ENCODE data around the gene LRRC32.

Gene LRRC32

DNA sequence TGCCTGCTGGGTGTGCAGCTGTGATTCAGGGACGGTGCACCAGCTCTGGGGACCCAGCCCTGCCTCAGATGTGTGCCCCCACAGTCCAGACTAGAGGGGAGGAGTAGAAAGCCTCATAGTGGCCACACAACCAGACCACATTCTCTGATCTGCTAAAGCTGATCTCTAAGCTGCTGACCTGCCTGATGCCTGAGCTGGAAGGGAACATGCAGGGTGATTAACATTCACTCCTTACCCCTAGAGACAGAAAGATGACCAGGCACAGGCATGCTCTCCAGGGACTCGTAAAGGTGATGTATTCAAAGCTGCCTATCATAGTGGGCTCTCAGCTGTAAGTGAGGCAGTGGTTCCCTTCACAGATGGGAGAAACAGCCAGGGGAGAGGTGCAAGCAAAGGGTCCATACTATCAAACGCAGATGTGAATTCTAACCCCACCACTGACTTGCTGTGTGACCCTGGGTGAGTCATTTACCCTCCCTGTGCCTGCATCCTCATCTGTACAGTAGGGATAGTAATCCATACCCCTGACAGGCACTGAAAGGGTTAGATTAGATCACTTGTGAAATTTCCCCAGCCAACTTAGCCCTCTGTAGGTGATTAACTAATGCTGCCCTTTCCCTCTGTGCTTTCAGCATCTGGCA, 29.0 kb upstream of the LRRC32 start:
- no peak for DNase-seq

DNA sequence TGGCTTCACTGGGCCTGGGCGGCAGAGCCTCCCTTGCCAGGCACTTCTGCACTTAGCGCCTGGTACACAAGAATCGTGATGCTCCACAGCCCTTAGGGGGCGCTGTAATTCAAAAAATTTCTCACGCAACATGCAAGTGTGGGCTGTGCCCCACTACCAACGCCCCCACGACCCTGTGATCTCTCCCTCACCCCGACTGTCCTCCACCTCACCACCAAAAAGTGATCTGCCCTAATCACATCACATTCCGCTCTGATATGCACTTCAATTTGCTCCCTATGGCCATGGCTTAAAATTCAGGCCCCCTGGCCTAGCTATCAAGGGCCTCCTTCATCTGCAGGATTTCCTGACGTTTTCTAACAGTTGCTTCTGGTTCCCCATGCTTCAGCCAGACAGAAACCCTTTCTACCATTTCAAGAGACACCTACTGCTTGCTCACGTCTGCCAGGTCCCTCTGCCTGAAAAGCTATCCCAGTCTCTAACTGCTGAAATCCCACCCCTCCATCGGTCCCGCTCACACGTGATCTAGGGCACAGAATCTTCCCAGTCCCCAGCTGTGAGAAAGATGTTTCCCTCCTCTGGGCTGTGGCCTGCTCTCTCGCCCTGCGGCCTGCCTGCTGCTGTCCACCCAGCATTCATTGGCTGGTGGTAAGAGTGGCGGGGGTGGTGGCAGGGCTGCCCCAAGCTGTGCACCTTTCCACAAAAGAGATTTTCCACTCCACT, 27.9 kb upstream of the LRRC32 start:
- DNase-seq, result no peak

DNA sequence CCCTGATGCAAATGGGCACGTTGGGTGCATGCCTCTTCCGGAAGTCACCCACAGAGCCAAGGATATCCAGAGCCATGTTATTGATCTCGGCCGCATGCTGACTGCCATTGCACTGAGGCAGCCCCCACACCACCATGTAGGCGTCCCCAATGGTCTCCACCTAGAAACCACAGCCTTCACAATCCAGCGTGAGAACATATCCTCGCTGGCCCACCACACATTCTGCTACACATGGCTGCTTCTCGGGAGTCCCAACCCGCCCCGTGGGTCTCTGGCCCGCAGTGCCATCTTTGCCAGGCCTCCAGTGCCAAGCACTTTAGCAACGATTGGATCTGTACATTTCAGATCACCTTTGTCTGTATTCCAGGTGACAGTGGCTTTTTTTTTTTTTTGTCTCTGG, 26.2 kb upstream of the LRRC32 start:
- DNase-seq, result no peak

DNA sequence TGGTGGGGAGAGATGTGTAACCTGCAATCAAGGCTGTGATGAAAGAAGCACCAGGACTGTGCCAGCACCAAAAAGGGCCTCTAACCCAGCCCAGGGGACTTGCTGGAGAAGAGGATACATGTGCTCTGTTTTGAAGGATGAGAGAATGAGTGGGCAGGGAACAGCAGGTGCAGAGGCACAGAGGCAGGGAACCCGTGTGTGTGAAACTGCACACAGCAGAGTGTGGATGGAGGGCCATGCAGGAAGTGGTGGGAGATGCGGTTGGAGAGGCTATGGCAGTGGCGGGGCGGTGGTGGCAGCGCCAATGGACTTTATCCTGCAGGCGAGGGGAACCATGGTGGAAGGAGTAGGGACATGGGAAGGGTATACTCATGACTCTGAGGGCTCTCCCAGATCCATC, 25.2 kb upstream of the LRRC32 start:
- DNase-seq, result no peak

DNA sequence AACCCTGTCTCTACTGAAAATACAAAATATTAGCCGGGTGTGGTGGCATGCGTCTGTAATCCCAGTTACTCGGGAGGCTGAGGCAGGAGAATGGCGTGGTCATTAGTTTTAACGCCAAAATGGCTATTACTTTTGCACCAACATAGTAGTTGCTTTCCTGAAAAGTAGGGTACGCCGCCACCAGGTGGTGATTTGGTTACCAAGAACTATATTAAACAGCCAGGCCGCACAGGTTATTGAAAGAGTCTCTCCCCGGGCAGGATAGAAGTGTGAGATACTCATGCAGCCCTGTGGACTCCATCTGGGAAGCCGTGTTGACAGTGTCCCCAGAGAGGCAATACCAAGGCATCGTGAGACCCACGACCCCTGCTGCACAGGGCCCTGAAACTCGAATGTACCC, 24.6 kb upstream of the LRRC32 start:
- DNase-seq, result no peak

- no peak for DNase-seq
These were observed 24.1 kb upstream of the LRRC32 start for GRCh38 chr11:76694664-76695063.

GRCh38 chr11:76693806-76694205, 23.3 kb upstream of the LRRC32 start:
- DNase-seq, result no peak

DNA sequence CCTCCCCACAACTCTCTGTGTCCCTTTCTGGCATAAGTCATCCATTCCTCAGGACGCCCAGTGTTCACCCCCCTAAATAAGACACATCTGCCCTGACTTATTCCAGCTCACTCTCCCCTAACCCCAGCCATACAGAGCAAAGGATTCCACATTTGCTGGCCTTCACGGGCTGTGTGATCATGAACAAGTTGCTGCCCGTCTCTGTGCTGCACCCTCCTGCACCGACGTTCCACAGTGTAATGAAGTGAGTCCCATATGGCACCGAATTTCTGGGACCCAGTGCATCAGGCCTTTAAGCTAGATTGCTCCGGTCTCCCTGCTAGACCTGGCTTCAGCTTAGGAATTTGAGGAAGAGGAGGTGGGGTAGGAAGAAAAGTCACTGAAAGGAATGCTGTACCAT, 22.4 kb upstream of the LRRC32 start:
- no peak for DNase-seq

GRCh38 chr11:76691655-76692054, 21.1 kb upstream of the LRRC32 start:
- DNase-seq, result no peak

GRCh38 chr11:76690736-76691135, 20.2 kb upstream of the LRRC32 start:
- DNase-seq, result no peak

DNA sequence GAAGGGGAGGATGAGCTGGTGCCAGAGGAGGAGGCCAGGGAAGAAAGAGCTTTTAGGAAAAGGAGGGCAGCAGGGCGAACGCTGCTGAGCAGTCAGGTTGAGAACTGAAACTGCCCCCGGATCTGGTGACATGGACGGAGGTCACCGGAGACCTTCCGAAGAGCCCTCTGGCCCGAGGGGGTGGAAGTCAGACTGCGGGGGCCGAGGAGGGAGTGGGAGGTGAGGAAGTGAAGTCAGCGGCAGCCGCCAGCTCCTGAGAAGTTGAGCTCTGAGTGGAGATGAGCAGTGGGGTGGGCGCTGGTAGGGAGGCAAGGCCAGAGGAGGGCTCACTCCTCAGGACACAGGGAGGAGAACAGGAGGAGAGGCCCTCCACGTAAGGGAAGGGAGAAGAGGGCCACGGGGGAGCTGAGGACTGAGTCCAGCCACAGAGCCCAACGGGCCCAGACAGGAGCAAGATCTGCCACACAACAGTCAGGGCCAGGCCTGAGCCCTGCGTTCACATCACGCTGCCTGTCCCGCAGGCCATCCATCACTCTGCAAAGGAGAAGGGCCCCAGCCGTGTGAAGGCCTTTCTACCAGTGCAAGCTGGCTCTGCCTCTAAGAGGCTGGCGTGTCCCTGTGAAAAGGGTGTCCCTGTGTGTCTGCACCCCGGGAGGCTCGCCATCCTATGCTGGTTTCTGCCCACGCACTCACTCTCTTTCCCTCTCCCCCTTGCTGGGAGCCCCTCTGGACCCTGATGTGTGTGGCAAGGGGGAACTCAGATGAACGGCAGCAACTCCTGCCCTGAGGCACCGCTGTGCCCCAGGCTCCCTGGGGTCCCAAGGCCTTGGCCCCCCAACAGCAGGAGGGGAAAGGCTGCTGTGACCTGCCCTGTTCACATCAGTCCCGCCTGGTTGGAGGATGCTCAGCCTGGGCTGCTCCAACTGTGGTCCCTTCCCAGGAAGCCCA, 19.0 kb upstream of the LRRC32 start:
- DNase-seq, result no peak

GRCh38 chr11:76688146-76688545, 17.6 kb upstream of the LRRC32 start:
- DNase-seq, result no peak

DNA sequence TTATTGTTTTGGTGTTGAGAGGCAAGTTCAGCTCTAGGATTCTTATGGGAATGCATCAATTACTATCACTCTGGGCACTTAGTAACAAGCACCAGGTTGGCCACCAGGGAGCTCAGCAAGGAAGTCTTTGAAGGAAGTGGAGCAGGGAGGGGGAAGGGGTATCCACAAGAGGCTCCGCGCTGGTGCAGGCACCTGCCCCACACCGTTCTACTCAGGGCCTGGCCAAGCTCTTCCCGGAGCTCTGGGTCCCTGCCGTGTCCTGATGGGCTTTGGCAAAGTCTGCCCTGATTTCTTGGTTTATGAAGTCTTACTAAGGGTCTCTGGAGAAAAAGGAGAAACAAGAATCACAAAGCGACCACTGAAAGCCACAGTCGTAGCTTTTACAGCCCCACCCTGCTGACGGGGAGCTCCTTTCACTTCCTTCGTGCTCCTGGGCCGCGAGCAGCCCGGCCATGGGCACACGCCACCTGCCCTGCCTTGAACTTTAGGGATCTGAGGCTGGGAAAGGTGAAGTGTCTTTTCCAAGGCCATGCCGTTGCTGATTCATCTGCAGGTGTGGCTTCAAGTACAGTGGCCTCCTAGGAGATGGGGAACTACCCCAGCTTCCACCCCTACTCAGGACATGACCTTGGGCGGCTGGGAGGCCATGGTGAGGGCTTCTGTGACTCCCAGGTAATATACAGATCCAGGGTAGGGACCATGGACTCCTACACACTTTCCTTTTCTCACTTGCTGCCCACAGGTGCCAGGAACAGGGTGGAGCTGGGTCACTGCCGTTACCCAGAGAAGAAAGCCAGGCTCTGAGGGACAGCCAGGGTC, 15.9 kb upstream of the LRRC32 start:
- DNase-seq, result no peak

GRCh38 chr11:76685831-76686230, 15.3 kb upstream of the LRRC32 start:
- DNase-seq, result no peak

DNA sequence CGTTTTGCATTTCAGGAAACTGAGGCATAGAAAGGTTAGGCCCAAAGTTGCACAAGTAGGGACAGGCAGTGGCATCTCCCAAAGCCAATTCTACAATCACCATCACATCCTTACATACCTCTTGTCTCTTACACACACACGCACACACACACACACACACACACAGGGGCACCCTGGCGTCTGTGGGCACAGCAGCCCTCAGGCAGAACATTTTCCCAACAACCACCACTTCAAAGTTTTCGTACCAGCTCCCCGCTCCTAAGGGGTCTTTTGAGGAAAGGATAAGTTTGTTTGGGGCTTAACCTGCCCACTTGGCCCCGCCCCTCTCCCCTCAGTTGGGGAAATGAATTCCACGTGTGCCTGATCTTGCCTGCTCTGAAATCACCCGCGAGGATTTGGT, 14.7 kb upstream of the LRRC32 start:
- no peak for DNase-seq

DNA sequence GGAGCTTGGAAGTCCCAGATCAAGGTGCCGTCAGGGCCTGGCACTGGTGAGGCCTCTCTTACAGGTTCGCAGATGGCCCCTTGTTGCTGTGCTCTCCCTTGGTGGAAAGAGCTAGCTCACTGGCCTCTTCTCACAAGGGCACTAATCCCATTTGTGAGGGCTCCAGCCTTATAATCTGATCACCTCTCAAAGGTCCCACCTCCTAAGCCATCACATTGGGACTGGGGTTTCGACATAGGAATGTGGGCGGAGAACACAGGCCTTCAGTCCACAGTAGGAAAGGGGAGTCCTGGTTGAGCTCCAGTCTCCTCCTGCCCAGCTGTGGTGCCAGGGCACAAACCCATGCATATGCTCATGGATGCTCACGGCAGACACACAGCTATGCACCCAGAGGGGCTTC, 14.0 kb upstream of the LRRC32 start:
- no peak for DNase-seq

DNA sequence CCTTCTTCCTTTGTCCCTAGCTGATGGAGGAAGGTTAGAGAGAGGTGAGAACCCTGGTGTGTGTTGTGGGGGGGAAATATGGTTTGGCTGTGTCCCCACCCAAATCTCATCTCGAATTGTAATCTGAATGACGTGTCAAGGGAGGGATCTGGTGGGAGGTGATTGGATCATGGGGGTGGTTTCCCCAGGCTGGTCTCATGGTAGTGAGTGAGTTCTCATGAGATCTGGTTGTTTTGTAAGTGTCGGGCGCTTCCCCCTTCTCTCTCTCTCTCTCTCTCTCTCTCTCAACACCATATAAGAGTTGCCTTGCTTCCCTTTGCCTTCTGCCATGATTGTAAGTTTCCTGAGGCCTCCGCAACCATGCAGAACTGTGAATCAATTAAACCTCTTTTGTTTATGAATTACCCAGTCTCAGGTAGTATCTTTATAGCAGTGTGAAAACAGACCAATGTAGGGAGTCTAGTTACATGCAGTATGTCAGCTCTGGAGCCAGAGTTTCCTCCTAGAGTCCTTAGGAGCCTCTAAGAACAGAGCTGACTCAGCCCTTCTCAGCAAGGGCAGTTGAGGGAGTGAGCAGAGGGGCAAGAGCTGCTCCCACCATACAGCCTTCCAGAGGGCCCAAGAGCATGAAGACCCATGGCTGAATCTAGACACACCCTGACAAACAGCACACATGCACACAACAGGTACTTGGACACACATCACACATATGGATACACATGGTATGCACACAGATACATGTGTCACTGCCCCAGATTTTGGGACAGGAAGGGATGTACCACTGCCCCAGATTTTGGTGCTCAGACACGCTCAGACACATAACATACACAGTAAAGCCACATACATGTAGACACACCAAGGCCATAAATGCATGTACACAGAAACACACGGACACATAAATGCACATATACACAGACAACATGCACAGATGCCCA, 12.9 kb upstream of the LRRC32 start:
- DNase-seq, result no peak

- no peak for DNase-seq
These were observed 12.1 kb upstream of the LRRC32 start for GRCh38 chr11:76682684-76683083.

DNA sequence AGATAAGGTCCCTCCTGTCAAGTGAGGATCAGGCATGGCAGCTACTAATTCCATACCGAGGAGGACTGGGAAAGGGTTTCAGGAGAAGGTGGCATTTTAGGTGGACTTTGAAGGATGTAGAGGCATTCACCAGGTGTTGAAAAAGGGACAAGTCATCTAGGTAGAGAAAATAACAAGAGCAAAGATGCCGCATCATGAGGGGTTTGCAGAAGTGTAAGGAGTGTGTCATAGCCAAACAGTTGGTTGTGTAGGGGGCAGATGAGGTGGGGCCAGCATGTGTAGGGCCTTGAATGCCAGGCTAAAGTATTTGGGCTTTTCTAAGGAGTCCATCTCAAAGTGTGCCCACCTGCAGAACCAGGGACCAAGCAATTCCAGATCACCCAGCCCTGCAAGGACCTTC, 11.6 kb upstream of the LRRC32 start:
- DNase-seq, result no peak

- DNase-seq, result no peak
These were observed 10.2 kb upstream of the LRRC32 start for GRCh38 chr11:76680518-76681425.

DNA sequence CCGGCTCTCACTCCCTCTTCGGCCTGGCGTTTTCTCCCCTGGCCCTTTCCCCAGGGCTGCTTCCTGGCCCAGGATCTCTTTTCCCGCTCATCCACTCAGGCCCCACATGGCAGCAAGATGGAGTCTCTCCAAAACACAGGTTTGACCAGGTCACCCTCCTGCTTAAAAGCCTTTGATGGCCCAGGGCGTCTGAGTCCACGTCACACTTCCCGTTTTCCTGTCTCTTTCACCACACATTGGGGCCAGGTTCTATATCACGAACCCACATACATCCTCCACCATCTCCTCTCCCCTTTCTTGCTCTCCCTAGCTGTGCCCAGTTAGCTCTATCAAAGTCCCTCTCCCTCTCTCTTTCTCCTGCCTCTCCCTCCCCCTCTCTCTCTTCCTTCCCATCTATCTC, 7.8 kb upstream of the LRRC32 start:
- no peak for DNase-seq

All from NCI-H524 treated with DMSO at 0.1 percent for 48 hours (cell line).